ENCODE data around the gene LDLRAD3.

LDLRAD3 gene

GRCh38 chr11:36056160-36056751 is 112.4 kb downstream of the LDLRAD3 start:
- TF ChIP-seq CTCF (IDR thresholded peaks at IDR 0.05; ENCODE audit: extremely low read depth, missing control alignments): peak; percentile 56
- peak; percentile 23 for DNase-seq (ENCODE audit: low spot score)

GRCh38 chr11:36057379-36058042 is 113.6 kb downstream of the LDLRAD3 start:
- TF ChIP-seq CTCF (IDR thresholded peaks at IDR 0.05; ENCODE audit: extremely low read depth, missing control alignments): no peak
- no peak for DNase-seq (ENCODE audit: low spot score)

- TF ChIP-seq CTCF (IDR thresholded peaks at IDR 0.05; ENCODE audit: extremely low read depth, missing control alignments): no peak
Measured at GRCh38 chr11:36059660-36060059, 115.8 kb downstream of the LDLRAD3 start.

GRCh38 chr11:36060926-36061325 is 117.1 kb downstream of the LDLRAD3 start:
- TF ChIP-seq CTCF (IDR thresholded peaks at IDR 0.05; ENCODE audit: extremely low read depth, missing control alignments): no peak
- no peak for DNase-seq (ENCODE audit: low spot score)

More at GRCh38 chr11:36059660-36060059, 115.8 kb downstream of the LDLRAD3 start:
- no peak for DNase-seq (ENCODE audit: low spot score)

- no peak for DNase-seq (ENCODE audit: low spot score)
- no peak for TF ChIP-seq CTCF (IDR thresholded peaks at IDR 0.05; ENCODE audit: extremely low read depth, missing control alignments)
Measured at GRCh38 chr11:36061471-36061870, 117.6 kb downstream of the LDLRAD3 start.

- TF ChIP-seq CTCF (IDR thresholded peaks at IDR 0.05; ENCODE audit: extremely low read depth, missing control alignments): no peak
- no peak for DNase-seq (ENCODE audit: low spot score)
Measured at GRCh38 chr11:36062796-36063365, 119.0 kb downstream of the LDLRAD3 start.

- no peak for TF ChIP-seq CTCF (IDR thresholded peaks at IDR 0.05; ENCODE audit: extremely low read depth, missing control alignments)
- DNase-seq (ENCODE audit: low spot score): no peak
Measured at GRCh38 chr11:36065436-36065835, 121.6 kb downstream of the LDLRAD3 start.

All from GM20000 (cell line).